Prostate gland (tissue), 2 donors: ENCODE measurements around the gene ZNF516.

ENCODE experiments used
- POLR2A ChIP-seq: fragments of 450-650 bp; IDR thresholded peaks from one replicate; pipeline ENCODE4 v1.6.1; 2016; ENCODE audit warnings: antibody characterized with exemption, mild to moderate bottlenecking
- POLR2AphosphoS5 ChIP-seq: sonication (generic); formaldehyde crosslinking; IDR thresholded peaks from one replicate; pipeline ENCODE4 v1.6.1; 2017; ENCODE audit warnings: antibody characterized with exemption
- TF ChIP-seq, protein P1 (sequence below), 4 experiments: fragments of 200-600 bp in 2 of 4; fragments of 450-650 bp in 2 of 4; sonication (generic) in 2 of 4; IDR thresholded peaks; 1 replicate in 3 of 4; 2 replicates in 1 of 4; pipeline ENCODE4 v1.5.1; 2016 to 2019; ENCODE audit warnings: antibody characterized with exemption in 4 of 4, mild to moderate bottlenecking in 2 of 4, moderate library complexity in 2 of 4

DNA sequence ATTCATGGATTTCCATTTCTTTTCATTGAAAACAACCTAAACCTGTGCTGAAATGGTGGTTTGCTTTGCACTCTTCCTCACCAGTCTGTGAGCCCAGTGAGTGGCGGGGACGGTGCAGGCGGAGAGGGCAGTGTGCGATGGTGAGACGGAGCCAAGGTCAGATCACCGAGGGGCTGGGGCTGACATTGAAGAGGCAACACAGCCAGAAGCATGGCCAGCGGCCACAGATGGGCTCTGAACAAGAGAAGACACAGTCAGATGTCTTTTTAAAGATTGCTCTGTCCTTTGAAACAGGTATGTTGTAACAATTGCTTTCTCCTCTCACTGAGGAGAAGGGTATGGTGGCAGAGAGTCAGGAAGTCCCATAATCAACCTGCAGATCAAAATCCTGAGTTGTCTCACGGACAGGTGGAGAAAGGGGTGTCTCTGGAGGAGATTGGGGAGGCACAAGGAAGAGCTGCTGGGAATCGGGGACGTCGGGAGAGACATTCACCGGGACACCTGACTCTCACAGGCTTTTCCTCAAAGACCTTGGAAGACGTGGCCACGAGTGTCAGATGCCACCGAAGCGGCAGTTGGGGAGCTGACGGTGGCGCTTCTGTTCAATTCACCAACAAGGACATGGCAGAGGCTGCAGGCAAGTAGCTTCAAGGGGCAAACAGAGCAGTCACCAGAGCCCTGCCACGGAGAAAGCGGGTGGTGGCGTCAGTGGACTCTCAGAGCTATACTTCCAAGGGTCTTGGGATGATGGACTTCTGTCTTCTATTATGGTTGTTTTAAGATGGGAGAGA is 12.1 kb upstream of the ZNF516 start:
- TF ChIP-seq, protein P1, sequence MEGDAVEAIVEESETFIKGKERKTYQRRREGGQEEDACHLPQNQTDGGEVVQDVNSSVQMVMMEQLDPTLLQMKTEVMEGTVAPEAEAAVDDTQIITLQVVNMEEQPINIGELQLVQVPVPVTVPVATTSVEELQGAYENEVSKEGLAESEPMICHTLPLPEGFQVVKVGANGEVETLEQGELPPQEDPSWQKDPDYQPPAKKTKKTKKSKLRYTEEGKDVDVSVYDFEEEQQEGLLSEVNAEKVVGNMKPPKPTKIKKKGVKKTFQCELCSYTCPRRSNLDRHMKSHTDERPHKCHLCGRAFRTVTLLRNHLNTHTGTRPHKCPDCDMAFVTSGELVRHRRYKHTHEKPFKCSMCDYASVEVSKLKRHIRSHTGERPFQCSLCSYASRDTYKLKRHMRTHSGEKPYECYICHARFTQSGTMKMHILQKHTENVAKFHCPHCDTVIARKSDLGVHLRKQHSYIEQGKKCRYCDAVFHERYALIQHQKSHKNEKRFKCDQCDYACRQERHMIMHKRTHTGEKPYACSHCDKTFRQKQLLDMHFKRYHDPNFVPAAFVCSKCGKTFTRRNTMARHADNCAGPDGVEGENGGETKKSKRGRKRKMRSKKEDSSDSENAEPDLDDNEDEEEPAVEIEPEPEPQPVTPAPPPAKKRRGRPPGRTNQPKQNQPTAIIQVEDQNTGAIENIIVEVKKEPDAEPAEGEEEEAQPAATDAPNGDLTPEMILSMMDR (IDR thresholded peaks at IDR 0.05), result no peak
- no peak for TF ChIP-seq POLR2A
- no peak for TF ChIP-seq POLR2AphosphoS5
